Activated CD4-positive, CD25-positive, alpha-beta regulatory T cell (primary cell): ENCODE data around the gene ADCK2.
A peak's percentile ranks its signal among the peaks of the same experiment; 100 is the strongest.
"Not testable (repeated sequence)": the region's sequence is repeated elsewhere in the genome, so short reads cannot be mapped to it uniquely, and the experiment has no call there.

Source experiments
- DNase-seq, 4 experiments: peaks; one replicate each; lab custom pipeline; 2025; lab: John Stamatoyannopoulos, UW

ADCK2 gene

DNA sequence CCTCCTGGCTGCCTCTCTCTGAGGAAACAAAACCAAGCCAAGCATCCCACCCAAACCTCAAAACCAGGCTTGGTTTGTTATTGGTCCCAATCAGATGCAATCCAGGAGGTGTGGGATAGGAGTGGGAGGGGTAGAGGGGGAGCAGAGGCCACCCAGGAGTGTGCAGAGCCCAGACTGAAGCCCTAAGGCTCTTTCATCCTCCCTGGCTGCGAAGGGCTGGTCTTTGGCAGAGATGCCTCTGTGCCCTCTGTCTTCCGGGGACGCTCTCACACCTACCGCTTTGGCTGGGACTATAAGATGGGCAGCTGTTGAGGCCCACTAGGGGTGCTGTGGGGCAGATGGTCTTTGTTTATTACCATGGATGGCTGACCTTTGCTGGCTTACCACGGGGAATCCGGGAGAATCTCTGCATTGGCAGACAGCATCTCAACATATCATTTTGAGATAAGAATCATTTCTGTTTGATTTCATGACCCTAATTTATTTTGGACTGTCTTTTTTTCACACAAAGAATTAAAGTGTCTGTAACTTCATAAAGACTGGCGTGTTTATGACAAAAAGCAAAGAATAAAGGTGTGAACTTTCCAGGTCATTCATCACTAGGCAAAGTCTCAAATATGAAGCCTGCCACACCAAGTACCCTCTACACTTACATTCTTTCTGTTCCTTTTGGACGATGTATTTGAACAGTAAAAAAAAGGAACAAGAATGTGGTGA lies 25.7 kb upstream of the ADCK2 start:
- no peak for DNase-seq

DNA sequence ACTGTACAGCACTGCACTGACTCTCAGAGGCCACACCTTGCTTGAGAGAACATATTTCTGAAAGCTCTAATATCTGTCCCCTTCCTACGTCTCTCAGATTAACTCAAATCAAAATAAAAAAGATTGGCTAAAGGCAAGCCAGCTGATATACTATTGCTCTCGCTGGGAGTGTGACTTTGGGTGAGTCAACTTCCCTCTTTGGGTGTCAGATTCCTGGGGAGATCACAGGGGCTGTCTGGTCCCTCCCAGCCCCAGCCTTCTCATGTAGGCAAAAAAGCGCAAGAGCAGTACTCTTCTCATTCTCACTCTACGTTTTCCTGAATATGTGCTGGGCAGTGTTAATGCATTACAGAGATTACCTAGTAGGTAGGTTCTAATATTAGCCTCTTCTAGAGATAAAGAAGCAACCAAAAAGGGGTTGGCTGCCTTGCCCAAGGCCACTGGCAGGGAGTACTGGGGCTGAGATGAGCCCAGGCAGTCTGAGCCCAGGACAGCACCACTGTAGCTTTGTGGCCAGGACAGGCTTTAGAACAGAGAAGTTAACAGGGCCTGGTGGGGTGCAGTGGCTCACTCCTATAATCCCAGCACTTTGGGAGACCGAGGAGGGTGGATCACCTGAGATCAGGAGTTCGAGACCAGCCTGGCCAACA lies 23.1 kb upstream of the ADCK2 start:
- DNase-seq = no peak

DNA sequence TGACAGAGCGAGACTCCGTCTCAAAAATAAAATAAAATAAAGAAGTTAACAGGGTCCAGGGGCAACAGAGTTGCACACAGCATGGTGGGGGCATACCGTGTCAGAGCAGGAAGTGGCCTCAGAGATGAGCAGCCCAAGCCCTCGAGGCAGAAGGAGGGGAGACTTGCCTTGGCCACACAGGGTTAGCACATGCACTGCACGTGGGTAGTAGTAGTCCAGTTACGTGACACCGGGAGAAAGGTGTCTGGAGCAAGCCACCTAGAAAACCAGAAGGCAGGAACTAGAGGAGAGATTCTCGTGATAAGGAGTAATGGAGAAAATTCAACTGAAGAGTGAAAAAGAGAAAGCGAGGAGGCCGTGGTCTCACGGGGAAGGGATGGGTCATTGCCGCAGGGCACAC lies 22.4 kb upstream of the ADCK2 start:
- no peak for DNase-seq

DNA sequence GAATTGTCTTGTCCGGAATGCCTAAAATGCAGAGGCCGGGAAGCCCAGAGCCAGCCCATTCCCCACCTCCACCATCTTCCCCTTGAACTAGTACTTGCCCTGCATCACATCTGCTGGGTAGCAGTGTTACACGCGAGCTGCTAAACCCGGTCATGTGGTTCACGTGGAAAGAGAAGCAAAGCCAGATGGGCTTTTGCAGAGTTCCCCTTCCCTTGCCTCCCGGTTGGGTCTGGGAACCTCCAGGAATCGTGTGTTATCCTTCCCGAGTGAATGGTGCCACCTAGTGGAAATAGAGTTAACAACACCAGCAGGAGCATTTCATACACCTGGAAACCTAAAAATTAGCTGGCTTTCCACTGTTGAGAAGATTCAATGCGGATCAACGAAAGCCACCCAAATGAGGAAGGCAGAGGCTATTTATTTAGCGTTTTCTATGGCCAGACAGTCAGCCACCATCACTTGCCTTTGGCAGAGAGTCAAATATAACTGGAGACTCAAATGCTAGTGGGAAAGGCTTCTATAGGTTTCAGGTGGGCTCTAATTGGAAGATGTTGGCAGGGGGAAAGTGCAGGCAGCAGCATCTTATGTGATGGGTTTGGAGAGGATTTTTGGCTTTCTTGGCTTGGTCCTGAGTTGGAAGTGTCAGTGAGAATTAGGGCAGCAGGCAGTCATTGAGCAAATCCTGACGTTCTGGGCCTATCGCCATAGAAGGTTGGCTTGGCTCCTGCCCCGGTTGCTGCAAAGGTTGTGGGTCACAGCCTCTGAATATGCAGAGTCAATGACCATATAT lies 19.2 kb upstream of the ADCK2 start:
- DNase-seq = no peak

DNA sequence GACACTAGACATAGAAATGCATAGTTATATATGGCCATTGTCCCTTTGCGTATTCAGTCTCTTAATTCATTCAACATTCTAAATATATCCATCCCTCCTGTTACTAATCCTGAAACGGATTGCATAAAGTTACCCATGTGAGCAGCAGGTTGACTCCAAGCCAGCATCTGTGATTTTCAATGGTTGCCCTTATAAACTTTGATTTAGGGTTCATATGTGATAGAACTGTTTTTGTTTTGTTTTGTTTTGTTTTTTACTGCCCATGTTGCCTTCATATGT lies 18.7 kb upstream of the ADCK2 start:
- DNase-seq = no peak

DNA sequence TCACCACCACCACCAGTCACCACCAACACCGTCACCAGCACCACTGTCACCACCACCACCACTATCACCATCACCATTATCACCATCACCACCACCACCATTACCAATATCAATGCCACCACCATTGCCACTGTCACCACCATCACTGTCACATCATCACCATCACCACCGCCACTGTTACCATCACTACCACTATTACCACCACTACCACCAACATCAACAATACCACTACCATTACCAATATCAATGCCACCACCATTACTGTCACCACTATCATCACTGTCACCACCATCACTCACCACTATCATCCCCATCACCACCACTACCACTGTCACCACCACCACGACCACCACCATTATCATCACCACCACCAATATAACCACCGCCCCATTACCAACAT lies 18.1 kb upstream of the ADCK2 start:
- no peak for DNase-seq

DNA sequence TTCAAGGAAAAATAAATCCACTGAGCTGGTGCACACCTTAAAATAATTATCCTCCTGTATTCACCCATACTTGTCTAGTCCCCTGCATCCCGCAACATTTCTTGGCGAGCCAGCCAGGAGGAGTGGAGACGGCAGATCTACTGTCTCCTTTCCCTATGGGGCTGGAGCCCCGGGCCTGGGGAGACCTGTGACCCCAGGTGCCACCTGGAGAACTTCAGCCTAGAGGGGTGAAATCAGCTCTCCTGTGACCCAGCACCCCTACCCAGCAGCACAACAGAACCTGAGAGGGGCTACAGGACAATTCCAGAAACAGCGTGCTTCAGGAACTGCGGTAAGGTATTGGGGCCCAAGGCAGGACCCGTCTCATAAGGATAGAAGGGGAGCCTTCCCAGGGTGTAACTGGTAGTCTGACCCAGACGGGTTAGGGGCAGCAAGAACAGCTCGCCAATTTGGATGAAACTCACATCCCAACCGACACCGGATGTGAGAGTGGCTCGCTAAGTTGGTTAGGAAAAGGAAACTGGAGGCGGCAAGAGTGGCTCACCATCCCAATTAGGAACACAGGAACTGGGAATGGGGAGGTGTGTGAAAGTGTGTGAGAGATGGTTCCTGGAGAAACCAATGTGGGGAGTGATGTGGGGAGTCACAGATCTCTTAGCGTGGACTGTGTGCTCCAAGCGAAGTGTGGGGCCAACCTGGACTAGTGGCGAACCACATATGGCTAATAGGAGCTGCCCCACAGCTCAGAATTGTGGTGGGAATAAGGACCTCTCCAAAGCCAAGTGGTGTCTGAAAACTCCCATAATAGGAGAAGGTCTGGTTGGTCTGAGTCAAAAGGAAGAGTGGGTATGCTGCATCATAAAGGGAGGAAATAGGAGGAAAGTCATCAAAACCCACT lies 17.0 kb upstream of the ADCK2 start:
- DNase-seq = no peak

DNA sequence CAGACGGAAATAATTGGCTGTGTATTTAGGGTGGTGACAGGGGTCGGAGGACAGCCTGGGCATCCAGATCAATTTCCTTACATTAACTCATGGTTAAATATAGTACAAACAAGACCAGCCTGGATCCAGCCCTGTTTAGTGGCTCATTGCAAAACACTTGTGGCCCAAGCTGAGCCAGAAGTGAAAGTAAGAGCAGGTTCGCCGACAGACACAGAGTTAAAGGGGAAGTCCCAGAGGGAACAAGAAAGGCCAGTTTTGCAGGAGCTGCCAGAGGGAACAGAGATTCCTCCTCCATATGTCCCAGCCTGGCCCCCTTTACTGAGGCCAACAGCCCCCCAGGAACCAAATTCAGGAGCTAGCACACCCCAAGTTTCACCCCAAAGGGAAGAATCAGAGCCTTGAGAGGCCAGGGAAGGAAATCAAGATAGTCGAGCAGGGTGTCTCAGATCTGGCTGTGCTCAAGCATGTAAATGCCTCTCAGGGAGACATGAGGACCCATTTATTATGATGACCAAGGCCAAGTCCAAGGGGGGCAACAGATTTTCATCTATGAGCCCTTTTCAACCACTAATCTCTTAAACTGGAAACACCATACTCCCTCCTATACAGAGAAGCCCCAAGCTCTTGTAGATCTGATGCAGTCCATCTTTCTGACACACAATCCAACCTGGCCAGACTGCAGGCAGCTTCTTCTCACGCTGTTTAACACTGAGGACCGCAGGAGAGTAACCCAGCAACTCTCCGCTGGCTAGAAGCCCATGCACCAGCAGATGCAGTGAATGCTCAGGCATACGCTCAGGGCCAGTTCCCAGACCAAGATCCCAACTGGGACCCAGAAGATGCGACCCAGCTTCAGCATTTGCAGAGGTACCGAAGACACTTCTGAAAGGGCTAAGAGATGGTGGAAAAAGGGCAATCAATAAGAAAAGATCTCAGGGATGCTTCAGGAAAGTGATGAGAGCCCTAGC lies 15.9 kb upstream of the ADCK2 start:
- no peak for DNase-seq

DNA sequence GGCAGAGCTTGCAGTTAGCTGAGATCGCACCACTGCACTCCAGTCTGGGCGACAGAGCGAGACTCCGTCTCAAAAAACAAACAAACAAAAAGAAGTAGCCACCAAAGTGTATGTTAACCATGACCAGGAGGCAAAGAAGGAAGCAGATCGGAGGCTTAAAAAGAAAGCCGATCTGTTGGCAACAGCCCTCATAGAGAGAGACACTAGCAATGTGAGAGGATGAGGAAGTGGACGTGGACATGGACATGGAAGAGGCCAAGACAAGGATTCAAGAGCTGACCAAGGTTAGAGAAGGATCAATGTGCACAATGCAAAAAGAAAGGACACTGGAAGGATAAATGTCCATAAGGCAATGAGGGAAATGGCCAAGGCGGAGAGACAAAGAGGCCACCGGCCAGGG lies 14.9 kb upstream of the ADCK2 start:
- no peak for DNase-seq

DNA sequence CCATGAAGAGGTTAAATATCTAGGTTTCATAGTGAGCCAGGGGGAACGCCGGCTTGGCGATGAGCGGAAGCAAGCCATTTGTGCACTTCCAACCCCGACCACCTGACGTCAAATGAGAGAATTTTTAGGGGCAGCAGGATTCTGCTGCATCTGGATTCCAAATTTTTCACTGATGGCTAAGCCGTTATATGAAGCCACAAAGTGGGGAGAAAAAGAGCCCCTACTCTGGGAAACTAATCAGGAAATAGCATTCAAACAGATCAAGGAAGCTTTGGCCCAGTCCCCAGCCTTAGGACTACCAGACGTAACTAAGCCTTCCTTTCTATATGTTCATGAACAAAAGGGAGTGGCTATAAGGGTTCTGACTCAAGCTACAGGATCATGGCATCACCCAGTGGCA lies 12.9 kb upstream of the ADCK2 start:
- DNase-seq = no peak

DNA sequence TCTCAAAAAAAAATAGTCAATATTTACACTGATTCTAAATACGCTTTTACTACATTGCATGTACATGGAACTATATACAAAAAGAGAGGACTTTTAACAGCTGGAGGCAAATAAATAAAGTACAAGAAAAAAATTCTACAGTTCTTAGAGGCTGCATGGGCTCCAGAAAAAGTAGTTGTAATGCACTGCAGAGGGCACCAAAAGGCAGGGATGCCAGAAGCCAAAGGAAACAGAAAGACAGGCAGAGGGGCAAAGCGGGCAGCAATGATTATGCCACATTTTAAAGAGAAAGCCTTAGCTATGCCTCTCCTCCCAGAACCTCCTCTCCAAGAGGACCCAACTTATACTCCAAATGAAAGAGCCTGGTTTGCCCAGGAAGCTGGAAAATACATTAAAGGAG lies 11.6 kb upstream of the ADCK2 start:
- DNase-seq = no peak

DNA sequence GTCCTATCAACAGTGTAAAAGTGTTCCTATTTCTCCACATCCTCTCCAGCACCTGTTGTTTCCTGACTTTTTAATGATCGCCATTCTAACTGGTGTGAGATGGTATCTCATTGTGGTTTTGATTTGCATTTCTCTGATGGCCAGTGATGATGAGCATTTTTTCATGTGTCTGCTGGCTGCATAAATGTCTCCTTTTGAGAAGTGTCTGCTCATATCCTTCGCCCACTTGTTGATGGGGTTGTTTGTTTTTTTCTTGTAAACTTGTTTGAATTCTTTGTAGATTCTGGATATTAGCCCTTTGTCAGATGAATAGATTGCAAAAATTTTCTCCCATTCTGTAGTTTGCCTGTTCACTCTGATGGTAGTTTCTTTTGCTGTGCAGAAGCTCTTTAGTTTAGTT lies 9.8 kb upstream of the ADCK2 start:
- DNase-seq = not testable (repeated sequence)

DNA sequence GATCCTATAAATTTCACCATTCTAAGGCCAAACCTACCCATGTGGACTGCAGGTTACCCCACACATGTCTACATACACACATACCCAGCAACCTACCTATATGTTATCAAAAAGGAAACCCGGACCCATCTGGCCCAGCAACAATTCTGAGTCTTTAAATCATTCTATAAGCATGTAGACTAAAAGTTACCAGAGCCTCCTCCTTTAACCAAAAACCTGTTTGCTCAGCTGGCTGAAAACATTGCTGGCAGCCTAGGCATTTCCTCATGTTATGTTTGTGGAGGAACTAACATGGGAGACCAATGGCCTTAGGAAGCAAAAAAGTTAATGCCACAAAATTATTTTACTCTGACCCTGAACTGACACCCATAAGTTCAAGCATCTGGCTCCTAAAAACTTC lies 5.3 kb upstream of the ADCK2 start:
- no peak for DNase-seq

DNA sequence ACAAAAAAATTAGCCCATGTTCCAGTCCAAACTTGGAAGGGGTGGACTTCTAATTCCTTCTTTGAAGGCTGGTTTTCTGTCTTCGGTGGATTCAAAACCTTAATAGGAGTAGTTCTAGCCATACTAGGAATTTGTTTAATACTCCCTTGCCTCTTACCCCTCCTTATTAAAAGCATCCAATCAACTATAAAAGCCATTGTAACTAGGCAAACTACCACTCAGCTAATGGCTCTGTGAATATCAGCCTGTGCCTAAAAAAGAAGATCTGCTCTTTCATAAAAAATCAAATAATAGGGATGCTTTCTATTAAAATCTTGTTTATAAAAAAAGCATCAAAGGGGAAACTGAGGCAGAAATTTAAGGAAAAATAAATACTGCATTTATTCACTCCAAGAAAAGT lies 4.1 kb upstream of the ADCK2 start:
- DNase-seq = no peak

DNA sequence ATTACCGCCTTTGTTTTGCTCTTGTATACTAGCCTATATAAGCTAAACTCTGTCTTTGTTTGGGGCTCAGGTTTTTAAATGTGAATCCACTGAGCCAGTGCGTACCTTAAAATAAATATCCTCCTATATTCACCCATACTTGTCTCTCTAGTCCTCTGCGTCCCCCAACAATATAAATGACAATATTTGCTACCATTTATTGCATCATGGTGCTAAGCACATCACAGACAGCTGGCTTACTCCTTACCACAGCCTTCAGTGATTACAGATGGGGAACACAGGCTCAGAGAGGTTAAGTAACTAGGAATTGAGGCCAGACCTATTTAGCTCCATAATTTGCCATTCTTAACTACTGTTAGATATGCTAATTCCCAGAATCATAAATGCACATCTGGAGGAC lies 3.4 kb upstream of the ADCK2 start:
- DNase-seq = no peak

DNA sequence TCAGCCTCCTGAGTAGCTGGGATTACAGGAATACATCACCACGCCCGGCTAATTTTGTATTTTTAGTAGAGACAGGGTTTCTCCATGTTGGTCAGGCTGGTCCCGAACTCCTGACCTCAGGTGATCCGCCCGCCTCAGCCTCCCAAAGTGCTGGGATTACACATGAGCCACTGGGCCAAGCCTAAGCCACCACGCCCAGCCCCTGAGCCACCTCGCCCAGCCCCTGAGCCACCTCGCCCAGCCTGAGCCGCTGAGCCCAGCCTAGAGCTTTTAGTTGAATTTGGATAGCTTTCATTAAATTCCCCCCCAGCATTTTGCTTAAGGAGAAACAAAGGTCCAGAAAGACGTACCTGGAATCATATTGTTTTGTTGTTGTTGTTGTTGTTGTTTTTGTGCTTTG lies 2.9 kb upstream of the ADCK2 start:
- DNase-seq = not testable (repeated sequence)

DNA sequence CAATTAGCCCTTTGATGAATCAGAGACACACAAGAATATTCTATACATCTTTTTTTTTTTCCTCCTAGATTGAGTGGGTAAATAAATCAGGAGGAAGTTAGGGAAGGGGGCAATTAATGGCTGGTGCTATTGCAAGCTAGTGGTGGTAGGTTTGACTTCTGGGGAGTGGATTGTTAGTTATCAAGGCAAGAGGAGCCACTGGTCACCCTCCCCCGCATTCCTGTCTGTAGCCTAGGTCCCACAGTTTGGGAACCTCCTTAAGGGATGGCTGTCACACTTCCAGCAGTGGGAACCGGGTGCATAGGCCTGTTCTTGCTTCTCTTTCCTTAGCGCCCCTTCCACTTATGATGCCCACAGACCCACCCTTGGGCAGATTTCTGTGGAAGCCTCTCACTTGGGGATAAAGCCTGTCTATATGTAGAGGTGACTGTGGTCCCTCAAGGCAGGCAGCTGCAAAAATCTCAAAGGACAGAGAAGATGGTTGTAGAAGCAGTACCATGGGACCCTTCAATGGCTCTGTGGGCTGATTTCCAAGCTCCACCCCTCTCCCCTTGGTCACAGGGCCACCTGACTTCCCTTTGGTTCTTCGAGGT lies 2.3 kb upstream of the ADCK2 start:
- DNase-seq = no peak

DNA sequence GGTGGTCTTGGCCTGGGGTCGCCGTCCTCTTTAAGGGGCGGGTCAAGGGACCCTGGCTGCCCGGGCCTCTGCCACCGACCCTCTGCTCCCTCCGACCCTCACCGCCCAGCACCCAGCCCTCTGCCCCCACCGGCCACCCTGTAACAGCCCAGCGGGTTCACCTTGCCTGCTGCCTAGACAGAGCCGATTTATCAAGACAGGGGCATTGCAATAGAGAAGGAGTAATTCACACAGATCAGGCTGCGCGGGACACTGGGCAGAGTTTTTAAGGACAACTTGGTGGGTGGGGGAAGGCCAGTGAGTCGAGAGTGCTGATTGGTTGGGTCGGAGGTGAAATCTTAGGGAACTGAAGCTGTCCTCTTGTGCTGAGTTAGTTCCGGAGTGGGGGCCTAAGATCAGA lies 779 bp upstream of the ADCK2 start:
- no peak for DNase-seq

DNA sequence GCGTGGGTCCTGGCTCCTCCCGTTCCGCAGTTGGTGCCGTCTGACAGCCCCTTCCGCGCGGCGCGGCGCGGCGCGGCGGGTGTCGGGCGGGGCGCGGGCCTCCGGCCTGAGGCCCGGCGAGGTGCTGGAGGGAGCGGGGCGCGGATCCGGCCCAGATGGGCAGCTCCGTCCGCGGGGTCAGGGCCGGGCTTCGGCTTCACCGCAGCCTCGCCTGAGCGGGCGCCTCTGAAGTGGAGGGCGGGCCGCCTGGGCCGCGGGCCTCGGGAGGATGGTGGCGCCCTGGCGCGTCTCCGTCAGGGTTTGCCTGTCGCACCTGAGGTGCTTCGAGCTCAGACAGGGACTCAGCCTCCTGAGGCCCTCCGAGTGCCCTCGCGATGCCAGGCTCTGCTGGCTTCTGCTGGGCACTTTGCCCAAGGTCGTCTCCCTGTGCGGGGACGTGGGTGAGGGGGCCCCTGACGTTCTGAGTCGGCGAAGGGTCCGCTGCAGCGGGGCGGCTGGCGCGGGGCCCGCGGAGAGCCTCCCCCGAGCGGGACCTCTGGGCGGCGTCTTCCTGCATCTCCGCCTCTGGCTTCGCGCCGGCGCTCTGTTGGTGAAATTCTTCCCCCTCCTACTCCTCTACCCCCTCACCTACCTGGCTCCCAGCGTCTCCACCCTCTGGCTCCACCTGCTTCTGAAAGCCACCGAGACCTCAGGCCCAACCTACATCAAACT lies 473 bp downstream of the ADCK2 start:
- DNase-seq = peak; percentile 43 to 53 (median 46)

DNA sequence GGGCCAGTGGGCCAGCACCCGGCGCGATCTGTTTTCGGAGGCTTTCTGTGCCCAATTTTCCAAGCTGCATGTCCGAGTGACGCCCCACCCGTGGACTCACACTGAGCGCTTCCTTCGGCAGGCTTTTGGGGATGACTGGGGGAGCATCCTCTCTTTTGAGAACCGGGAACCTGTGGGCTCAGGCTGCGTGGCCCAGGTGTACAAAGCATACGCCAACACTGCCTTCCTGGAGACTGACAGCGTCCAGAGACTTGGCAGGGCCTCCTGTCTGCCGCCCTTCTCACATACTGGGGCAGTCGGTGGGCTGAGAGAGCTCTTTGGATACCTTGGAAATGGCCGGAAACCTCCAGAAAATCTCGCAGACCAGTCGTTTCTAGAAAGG lies 1.0 kb downstream of the ADCK2 start:
- no peak for DNase-seq
